CD14-positive monocyte (primary cell): ENCODE data around the gene WDR74. TPM values are rescaled to one million over a fixed set of nuclear protein-coding genes. Genes with fewer than 3 reads are reported as not detected.

Source experiments
- DNase-seq, 3 donors: peaks; one replicate each; pipeline ENCODE4 v3.0.0-alpha.2; 2011 to 2022
- H2AFZ ChIP-seq: 2 replicates; pipeline ENCODE4 v1.6.0; 2012; ENCODE audit warnings: mild to moderate bottlenecking, low read depth, low read length, inconsistent platforms; ENCODE audit not compliant: insufficient read depth, poor library complexity, severe bottlenecking
- H3K27ac ChIP-seq, 2 donors: 1 replicate in 1 of 2; 2 replicates in 1 of 2; pipeline ENCODE4 v1.5.1; 2012 to 2013; ENCODE audit warnings: low read length in 2 of 2, control low read depth in 1 of 2, inconsistent platforms in 1 of 2, low read depth in 1 of 2, mild to moderate bottlenecking in 1 of 2
- H3K27me3 ChIP-seq, 2 donors: one replicate each; pipeline versions ENCODE4 v1.6.0 to v1.6.1; 2011 to 2013; ENCODE audit warnings: low read length in 2 of 2; ENCODE audit not compliant: control insufficient read depth in 2 of 2, insufficient read depth in 2 of 2
- H3K36me3 ChIP-seq, 2 donors: replicated peaks in 1 of 2; 1 replicate in 1 of 2; 2 replicates in 1 of 2; pipeline versions ENCODE4 v1.5.1 to v1.6.1; 2012 to 2013; ENCODE audit warnings: low read length in 2 of 2, control low read depth in 1 of 2, inconsistent platforms in 1 of 2, mild to moderate bottlenecking in 1 of 2; ENCODE audit not compliant: insufficient read depth in 2 of 2, control insufficient read depth in 1 of 2
- H3K4me1 ChIP-seq, 2 donors: 1 replicate in 1 of 2; 2 replicates in 1 of 2; pipeline versions ENCODE4 v1.5.1 to v1.6.1; 2012 to 2013; ENCODE audit warnings: low read length in 2 of 2, control low read depth in 1 of 2, inconsistent platforms in 1 of 2, mild to moderate bottlenecking in 1 of 2, moderate library complexity in 1 of 2; ENCODE audit not compliant: insufficient read depth in 2 of 2, control insufficient read depth in 1 of 2
- H3K4me2 ChIP-seq: replicated peaks from 2 replicates; pipeline ENCODE3; 2012; ENCODE audit warnings: low read length, moderate library complexity, mild to moderate bottlenecking; ENCODE audit not compliant: poor library complexity, severe bottlenecking; ENCODE audit errors: extremely low read depth
- H3K4me3 ChIP-seq, 3 experiments: fragments of 200-600 bp in 1 of 3; sonication (generic) in 1 of 3; replicated peaks in 1 of 3; 1 replicate in 2 of 3; 2 replicates in 1 of 3; pipeline ENCODE4 v1.5.1; 2011 to 2013; ENCODE audit warnings: low read length in 3 of 3, mild to moderate bottlenecking in 3 of 3, control low read depth in 2 of 3, low read depth in 2 of 3, inconsistent platforms in 1 of 3, moderate library complexity in 1 of 3
- H3K79me2 ChIP-seq: 2 replicates; pipeline ENCODE4 v1.6.0; 2012; ENCODE audit warnings: mild to moderate bottlenecking, control low read depth, inconsistent platforms, low read length, moderate library complexity; ENCODE audit not compliant: insufficient read depth
- H3K9ac ChIP-seq: 2 replicates; pipeline ENCODE4 v1.6.0; 2017; ENCODE audit warnings: low read length, mild to moderate bottlenecking; ENCODE audit not compliant: insufficient read depth, poor library complexity, severe bottlenecking
- H3K9me3 ChIP-seq, 2 donors: replicated peaks in 1 of 2; 1 replicate in 1 of 2; 2 replicates in 1 of 2; pipeline versions ENCODE4 v1.5.1 to v1.6.1; 2012 to 2013; ENCODE audit warnings: low read length in 2 of 2, control low read depth in 1 of 2; ENCODE audit not compliant: control insufficient read depth in 1 of 2, insufficient read depth in 1 of 2
- H4K20me1 ChIP-seq: 2 replicates; pipeline ENCODE4 v1.6.0; 2012; ENCODE audit warnings: mild to moderate bottlenecking, low read length, control low read depth, moderate library complexity; ENCODE audit not compliant: insufficient read depth
- H3K27ac Mint-ChIP-seq, 7 donors: one replicate each; pipeline ENCODE4 v1.8.0; 2020; ENCODE audit warnings: mild to moderate bottlenecking in 7 of 7, mixed read lengths in 7 of 7, moderate library complexity in 6 of 7, inconsistent platforms in 2 of 7
- H3K27me3 Mint-ChIP-seq, 3 donors: one replicate each; pipeline ENCODE4 v1.8.0; 2021 to 2022; ENCODE audit warnings: low read depth in 3 of 3, mild to moderate bottlenecking in 3 of 3, mixed read lengths in 3 of 3, moderate library complexity in 3 of 3, inconsistent platforms in 1 of 3
- H3K36me3 Mint-ChIP-seq, 2 donors: one replicate each; pipeline ENCODE4 v1.8.0; 2020; ENCODE audit warnings: mixed read lengths in 2 of 2, inconsistent platforms in 1 of 2, mild to moderate bottlenecking in 1 of 2
- H3K4me1 Mint-ChIP-seq: one replicate; pipeline ENCODE4 v1.8.0; 2020; ENCODE audit warnings: mild to moderate bottlenecking, mixed read lengths
- H3K4me3 Mint-ChIP-seq, 2 donors: one replicate each; pipeline ENCODE4 v1.8.0; 2020; ENCODE audit warnings: mild to moderate bottlenecking in 2 of 2, mixed read lengths in 2 of 2, moderate library complexity in 1 of 2
- H3K9me3 Mint-ChIP-seq, 7 donors: one replicate each; pipeline ENCODE4 v1.8.0; 2020 to 2022; ENCODE audit warnings: mixed read lengths in 7 of 7, mild to moderate bottlenecking in 6 of 7, moderate library complexity in 6 of 7, inconsistent platforms in 2 of 7
- whole genome bisulfite sequencing: methylation state at CpG from one replicate; pipeline ENCODE4 v1.1.5; 2013; ENCODE audit warnings: missing lambda C conversion rate; ENCODE audit not compliant: insufficient coverage; 5-methylcytosine and 5-hydroxymethylcytosine counted together
- intact Hi-C, 2 donors: fragments of 100-400 bp; cut with micrococcal nuclease; formaldehyde crosslinking; loops; one replicate each; pipeline versions ENCODE4 v1.15.0 to v1.15.1; 2023
- polyA plus RNA-seq, 3 donors: library from polyadenylated mRNA; depleted of rRNA in 1 of 3; unstranded in 2 of 3; stranded (reverse) in 1 of 3; fragments of 300-500 nt in 2 of 3; fragments of >200 nt in 1 of 3; fragmentation: Illumina TruSeq in 2 of 3; gene quantifications; 1 replicate in 2 of 3; 2 replicates in 1 of 3; pipeline ENCODE4 v1.2.3, GENCODE V29; 2012 to 2021
- TF ChIP-seq, protein P1 (sequence below): fragments of 200-600 bp; IDR thresholded peaks from one replicate; pipeline ENCODE4 v1.8.0; 2022; ENCODE audit warnings: antibody characterized with exemption, mild to moderate bottlenecking

Gene WDR74
- polyA plus RNA-seq, 3 donors: 14.2 to 52.5 (median 18.4) TPM

DNA sequence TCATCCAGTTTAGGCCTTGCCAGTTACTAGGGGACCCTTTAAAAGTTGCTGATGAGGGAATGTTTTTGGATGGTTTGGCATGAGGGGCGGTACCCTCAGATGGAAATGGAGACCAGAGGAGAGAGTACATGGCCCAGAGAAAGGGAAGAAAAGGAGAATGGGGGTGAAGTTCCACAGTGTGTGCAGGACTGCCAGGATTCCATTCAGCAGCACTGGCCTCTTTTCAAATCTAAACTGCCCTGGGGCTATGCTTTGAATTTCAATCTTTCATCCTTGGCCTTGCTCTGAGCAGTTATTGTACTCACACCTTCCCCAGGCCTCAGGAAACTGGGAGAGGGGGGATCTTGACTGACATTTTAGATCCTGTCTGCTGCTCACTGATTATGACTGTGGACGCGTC is 44.3 kb upstream of the WDR74 start:
- intact Hi-C loops: no loop called here
- Histone ChIP-seq H3K79me2 (peaks cover 65% of the 10 kb centered on the region), H3K9ac (no peak overlapping the region), H3K4me2 (peak overlapping the region; percentile 92), H3K27ac (peak overlapping the region in 1 of 2 donors; percentile 100), H3K36me3 (peaks cover 60 to 62% of the 10 kb centered on the region in 2 donors), H3K27me3 (no peaks in the 10 kb centered on the region), H3K4me3 (peak overlapping the region in 1 of 3 experiments; percentile 97), H3K9me3 (no peaks in the 10 kb centered on the region), H2AFZ (no peak overlapping the region), H3K4me1 (peaks cover 31 to 41% of the 10 kb centered on the region in 2 donors), H4K20me1 (peaks cover 64% of the 10 kb centered on the region)
- no peak for DNase-seq
- H3K4me1 Mint-ChIP-seq: peaks cover 37% of the 10 kb centered on the region
- peak overlapping the region; percentile 23 to 100 (median 99) for H3K27ac Mint-ChIP-seq
- peaks cover 0 to 4% (median 1%) of the 10 kb centered on the region in 3 donors for H3K27me3 Mint-ChIP-seq
- TF ChIP-seq, protein P1, sequence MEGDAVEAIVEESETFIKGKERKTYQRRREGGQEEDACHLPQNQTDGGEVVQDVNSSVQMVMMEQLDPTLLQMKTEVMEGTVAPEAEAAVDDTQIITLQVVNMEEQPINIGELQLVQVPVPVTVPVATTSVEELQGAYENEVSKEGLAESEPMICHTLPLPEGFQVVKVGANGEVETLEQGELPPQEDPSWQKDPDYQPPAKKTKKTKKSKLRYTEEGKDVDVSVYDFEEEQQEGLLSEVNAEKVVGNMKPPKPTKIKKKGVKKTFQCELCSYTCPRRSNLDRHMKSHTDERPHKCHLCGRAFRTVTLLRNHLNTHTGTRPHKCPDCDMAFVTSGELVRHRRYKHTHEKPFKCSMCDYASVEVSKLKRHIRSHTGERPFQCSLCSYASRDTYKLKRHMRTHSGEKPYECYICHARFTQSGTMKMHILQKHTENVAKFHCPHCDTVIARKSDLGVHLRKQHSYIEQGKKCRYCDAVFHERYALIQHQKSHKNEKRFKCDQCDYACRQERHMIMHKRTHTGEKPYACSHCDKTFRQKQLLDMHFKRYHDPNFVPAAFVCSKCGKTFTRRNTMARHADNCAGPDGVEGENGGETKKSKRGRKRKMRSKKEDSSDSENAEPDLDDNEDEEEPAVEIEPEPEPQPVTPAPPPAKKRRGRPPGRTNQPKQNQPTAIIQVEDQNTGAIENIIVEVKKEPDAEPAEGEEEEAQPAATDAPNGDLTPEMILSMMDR: no peak
- no CpG with 5 or more reads among the region's 3 CpGs for WGBS
- peaks cover 0 to 3% (median 0%) of the 10 kb centered on the region in 7 donors for H3K9me3 Mint-ChIP-seq
- H3K4me3 Mint-ChIP-seq: no peak overlapping the region
- peaks cover 63 to 66% of the 10 kb centered on the region in 2 donors for H3K36me3 Mint-ChIP-seq

DNA sequence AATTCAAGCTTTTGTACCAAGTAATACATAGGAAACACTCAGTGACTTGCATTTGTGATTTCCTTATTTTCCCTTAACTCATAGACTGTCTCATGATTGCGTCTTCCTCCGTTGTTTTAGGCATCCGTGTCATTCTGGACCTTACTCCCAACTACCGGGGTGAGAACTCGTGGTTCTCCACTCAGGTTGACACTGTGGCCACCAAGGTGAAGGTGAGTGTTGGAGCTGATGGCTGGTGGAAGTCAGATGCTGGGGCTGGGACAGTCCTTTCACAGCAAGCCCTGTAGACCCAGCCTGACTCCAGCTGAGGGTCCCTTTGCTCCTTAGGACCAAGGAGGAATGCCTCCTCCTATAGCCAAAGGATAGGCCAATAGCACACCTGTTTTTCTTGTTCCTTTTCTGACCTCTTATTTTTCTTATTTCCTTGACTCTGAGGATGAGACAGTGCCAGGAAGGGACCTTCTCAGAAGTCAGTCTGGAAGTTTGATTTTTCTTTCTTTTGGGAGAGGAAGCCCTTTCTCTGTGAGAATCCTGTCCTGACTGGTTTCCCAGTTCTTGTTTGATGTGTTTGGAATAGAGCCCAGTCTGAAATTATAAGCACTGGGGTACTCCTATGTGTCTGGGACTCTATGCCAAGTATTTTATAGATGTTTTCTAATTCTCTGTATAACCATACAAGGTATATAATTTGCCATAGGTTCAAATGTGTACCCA is 43.6 kb upstream of the WDR74 start:
- peak overlapping the region; percentile 92 for H3K4me2 ChIP-seq
- peak overlapping the region; percentile 100 for H3K27ac ChIP-seq
- H3K27me3 Mint-ChIP-seq: peaks cover 0 to 4% (median 3%) of the 10 kb centered on the region in 3 donors
- H3K4me1 ChIP-seq: peaks cover 31 to 41% of the 10 kb centered on the region in 2 donors
- intact Hi-C loops: no loop called here
- peak; percentile 53 to 80 (median 74) for DNase-seq
- H3K9me3 Mint-ChIP-seq: peaks cover 0 to 3% (median 0%) of the 10 kb centered on the region in 7 donors
- no CpG with 5 or more reads among the region's 5 CpGs for WGBS
- H3K79me2 ChIP-seq: peaks cover 65% of the 10 kb centered on the region
- H3K9me3 ChIP-seq: no peaks in the 10 kb centered on the region
- H3K27ac Mint-ChIP-seq: peak overlapping the region; percentile 98 to 100 (median 99)
- H3K9ac ChIP-seq: peak overlapping the region; percentile 99
- peaks cover 55 to 59% of the 10 kb centered on the region in 2 donors for H3K36me3 Mint-ChIP-seq
- H4K20me1 ChIP-seq: peaks cover 57% of the 10 kb centered on the region
- peak overlapping the region; percentile 93 to 97 (median 95) for H3K4me3 ChIP-seq
- no peak overlapping the region for H2AFZ ChIP-seq
- peaks cover 37% of the 10 kb centered on the region for H3K4me1 Mint-ChIP-seq
- H3K4me3 Mint-ChIP-seq: peak overlapping the region; percentile 100
- no peaks in the 10 kb centered on the region for H3K27me3 ChIP-seq
- peaks cover 52 to 54% of the 10 kb centered on the region in 2 donors for H3K36me3 ChIP-seq
- TF ChIP-seq, protein P1: no peak
